Fibroblast of villous mesenchyme (primary cell): ENCODE results near the gene SPP2. TPM values are rescaled to one million over a fixed set of nuclear protein-coding genes. Genes with fewer than 3 reads are reported as not detected.

Experiments used
- DNase-seq: peaks from one replicate; pipeline ENCODE4 v3.0.0-alpha.2; 2010; ENCODE audit warnings: low read depth
- H3K4me3 ChIP-seq: 2 replicates; pipeline ENCODE4 v1.5.1; 2011; ENCODE audit warnings: low read depth, mild to moderate bottlenecking, low read length
- total RNA-seq: library from RNA; depleted of rRNA; stranded (reverse); fragments of >200 nt; gene quantifications from 2 replicates; pipeline ENCODE4 v1.2.3, GENCODE V29; 2012
- TF ChIP-seq, protein P1 (sequence below): IDR thresholded peaks from 2 replicates; pipeline ENCODE4 v1.5.1; 2012; ENCODE audit warnings: low read depth, mild to moderate bottlenecking, low read length; ENCODE audit not compliant: insufficient read depth

SPP2 gene
- total RNA-seq, 1 donor, result not detected

DNA sequence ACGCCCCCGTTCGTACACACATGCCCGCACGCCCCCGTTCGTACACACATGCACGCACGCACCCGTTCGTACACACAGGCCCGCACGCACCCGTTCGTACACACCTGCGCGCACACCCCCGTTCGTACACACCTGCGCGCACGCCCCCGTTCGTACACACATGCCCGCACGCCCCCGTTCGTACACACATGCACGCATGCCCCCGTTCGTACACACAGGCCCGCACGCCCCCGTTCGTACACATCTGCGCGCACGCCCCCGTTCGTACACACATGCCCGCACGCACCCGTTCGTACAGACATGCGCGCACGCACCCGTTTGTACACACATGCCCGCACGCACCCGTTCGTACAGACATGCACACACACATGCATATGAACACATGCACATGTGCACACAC, 45.7 kb downstream of the SPP2 start:
- no peak overlapping the region for H3K4me3 ChIP-seq
- TF ChIP-seq, protein P1, sequence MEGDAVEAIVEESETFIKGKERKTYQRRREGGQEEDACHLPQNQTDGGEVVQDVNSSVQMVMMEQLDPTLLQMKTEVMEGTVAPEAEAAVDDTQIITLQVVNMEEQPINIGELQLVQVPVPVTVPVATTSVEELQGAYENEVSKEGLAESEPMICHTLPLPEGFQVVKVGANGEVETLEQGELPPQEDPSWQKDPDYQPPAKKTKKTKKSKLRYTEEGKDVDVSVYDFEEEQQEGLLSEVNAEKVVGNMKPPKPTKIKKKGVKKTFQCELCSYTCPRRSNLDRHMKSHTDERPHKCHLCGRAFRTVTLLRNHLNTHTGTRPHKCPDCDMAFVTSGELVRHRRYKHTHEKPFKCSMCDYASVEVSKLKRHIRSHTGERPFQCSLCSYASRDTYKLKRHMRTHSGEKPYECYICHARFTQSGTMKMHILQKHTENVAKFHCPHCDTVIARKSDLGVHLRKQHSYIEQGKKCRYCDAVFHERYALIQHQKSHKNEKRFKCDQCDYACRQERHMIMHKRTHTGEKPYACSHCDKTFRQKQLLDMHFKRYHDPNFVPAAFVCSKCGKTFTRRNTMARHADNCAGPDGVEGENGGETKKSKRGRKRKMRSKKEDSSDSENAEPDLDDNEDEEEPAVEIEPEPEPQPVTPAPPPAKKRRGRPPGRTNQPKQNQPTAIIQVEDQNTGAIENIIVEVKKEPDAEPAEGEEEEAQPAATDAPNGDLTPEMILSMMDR, result no peak

DNA sequence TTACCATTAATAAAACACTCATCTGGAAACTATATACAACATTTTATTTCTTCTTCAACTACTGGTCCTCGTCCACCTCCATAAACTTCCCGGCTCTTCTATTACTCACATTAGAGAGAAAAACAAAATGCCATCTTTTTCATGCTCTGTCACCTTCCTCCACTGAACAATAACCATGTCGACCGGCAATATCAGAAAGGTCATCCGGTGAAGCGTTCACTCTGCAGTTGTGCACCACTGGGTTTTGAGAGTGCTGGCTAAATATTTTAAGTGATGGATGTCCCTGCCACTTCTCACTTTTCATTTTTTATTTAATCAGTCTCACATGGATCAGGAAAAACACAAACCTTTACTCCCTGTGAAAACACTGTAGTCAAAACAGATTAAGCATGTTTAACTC, 48.2 kb downstream of the SPP2 start:
- H3K4me3 ChIP-seq, result no peak overlapping the region
- TF ChIP-seq, protein P1, result no peak
- no peak for DNase-seq

More for the DNA sequence above, 45.7 kb downstream of the SPP2 start:
- DNase-seq, result no peak

DNA sequence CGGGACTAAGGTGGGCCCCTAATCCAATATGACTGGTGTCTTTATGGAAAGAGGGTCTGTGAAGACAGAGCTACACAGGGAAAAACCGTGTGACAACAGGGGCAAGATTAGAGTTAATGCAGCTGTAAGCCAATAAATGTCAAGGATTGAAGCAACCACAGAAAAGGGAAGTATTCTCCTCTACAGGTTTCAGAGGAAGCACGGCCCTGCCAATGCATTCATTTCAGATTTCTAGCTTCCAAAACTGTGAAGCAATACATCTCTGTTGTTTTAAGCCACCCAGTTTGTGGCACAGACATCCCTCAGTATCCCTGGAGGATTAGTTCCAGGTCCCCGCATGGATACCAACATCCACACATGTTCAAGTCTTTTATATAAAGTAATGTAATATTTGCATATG, 48.8 kb downstream of the SPP2 start:
- TF ChIP-seq, protein P1, result no peak
- no peak for DNase-seq

DNA sequence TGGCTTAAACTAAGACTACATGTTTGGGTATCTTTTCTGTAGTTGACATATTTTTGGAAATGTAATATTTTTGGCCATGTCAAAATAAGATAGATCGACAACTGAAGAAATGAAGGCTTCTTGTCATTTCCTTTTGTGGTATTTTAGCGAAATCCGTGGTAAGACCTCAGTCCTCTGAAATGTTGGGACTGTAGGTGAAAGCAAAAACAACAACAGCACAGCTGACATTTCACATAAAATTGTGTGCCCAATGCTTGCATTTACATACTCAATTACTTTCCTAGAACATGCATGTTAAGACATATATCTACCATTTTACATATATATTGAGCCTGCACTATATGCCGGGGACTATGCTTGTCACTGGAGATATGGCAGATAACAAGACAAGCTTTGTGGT, 50.2 kb downstream of the SPP2 start:
- TF ChIP-seq, protein P1, result no peak
- no peak for DNase-seq
- H3K4me3 ChIP-seq, result no peak overlapping the region

More for the DNA sequence above, 48.8 kb downstream of the SPP2 start:
- H3K4me3 ChIP-seq, result no peak overlapping the region

DNA sequence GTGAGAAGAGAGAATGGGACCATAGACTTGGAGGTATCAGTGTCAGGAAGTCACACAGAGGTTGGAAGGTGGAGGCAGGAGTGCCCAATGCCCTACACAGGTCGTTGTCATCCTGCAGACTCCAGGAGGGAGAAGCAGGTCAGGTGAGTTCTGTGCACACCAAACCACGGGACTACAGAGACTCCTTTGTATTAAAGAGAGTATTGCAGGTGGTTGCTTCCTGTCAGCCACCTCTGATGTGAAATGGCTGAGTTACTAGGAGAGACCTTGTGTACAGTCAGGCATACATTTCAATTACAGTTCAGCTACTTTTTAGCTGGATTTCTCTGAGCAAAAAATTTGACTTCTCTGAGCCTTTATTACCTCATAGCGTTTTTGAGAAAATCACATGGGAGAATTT, 51.6 kb downstream of the SPP2 start:
- DNase-seq, result no peak

DNA sequence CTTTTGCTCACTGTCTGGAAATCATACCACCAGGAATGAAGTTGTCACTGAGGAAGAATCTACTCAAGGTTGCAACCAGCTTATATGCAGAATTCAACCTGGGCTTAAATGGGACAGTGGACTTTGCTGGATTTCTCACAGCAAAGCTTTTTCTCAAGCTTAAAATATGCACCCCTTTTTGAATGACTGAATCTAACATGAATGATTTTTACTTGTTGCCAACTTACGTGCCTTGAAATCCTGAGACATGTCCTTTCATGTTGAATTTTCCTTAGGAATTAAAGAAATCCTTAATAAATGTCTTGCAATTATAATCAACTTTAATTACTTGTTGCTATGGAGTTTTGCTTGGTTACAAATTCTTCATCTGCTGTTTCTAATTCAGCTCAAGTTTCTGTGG, 57.4 kb downstream of the SPP2 start:
- no peak overlapping the region for H3K4me3 ChIP-seq
- TF ChIP-seq, protein P1, result no peak
- DNase-seq, result no peak

More for the DNA sequence above, 51.6 kb downstream of the SPP2 start:
- TF ChIP-seq, protein P1, result no peak
- no peak overlapping the region for H3K4me3 ChIP-seq

DNA sequence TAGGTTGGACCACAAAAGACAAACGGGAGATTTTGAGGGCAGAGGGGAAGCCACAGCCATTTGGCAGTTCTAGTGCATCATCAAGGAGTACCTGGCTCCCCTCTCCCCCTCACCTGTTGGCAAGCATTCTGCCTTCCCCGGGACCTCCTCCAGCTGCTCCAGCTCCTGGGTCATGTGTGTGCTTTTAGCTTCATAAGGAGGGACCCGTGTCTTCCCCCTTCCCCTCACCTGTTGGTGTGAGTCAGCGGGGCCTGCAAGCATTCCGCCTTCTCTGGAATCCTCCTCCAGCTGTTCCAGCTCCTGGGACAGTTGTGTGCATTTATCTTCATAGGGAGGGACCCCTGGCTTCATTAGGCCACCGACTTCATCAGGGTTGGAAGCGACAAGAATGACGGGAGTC, 58.8 kb downstream of the SPP2 start:
- no peak for DNase-seq
- no peak overlapping the region for H3K4me3 ChIP-seq
- TF ChIP-seq, protein P1, result no peak
